Measurements from ENCODE around the gene OR10Z1.

The OR10Z1 gene

DNA sequence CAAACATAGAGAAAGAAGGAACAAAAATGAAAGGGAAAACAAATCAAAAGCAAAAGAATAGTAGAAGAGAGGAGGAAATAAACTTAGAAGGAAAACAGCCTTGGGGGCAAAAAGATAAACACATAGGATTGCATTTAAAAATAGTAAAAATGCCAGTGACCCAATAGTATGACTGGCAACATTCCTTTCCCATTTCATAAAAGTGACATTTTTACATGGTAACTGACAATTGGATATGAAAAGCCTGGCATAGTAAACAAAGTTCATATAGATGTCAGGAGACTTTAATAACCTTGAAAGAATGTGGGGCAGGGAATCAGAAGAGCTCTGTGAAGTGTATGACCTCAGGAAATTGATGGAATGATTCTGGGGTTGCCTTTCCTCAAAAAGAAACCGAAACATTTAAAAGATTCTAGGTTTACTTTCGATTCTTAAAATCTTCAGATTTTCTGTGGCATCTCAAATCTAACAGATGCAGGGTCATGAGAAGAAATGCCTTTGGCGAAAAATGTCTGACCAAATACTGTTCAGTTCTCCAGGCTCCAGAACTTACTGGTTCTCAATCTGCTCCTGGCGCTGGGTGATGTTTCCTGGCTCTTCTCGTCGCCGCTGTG, 47.8 kb downstream of the OR10Z1 start:
- in situ Hi-C loops (cut with HindIII; ENCODE audit: low sequenced_read_pairs) = no loop called here
- TF ChIP-seq, protein P1, sequence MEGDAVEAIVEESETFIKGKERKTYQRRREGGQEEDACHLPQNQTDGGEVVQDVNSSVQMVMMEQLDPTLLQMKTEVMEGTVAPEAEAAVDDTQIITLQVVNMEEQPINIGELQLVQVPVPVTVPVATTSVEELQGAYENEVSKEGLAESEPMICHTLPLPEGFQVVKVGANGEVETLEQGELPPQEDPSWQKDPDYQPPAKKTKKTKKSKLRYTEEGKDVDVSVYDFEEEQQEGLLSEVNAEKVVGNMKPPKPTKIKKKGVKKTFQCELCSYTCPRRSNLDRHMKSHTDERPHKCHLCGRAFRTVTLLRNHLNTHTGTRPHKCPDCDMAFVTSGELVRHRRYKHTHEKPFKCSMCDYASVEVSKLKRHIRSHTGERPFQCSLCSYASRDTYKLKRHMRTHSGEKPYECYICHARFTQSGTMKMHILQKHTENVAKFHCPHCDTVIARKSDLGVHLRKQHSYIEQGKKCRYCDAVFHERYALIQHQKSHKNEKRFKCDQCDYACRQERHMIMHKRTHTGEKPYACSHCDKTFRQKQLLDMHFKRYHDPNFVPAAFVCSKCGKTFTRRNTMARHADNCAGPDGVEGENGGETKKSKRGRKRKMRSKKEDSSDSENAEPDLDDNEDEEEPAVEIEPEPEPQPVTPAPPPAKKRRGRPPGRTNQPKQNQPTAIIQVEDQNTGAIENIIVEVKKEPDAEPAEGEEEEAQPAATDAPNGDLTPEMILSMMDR (IDR thresholded peaks at IDR 0.05; ENCODE audit: low read depth, low read length) = no peak
- DNase-seq (ENCODE audit: low read depth, low spot score) = no peak
- H3K4me3 ChIP-seq (ENCODE audit: low read depth, low read length) = no peak overlapping the region

DNA sequence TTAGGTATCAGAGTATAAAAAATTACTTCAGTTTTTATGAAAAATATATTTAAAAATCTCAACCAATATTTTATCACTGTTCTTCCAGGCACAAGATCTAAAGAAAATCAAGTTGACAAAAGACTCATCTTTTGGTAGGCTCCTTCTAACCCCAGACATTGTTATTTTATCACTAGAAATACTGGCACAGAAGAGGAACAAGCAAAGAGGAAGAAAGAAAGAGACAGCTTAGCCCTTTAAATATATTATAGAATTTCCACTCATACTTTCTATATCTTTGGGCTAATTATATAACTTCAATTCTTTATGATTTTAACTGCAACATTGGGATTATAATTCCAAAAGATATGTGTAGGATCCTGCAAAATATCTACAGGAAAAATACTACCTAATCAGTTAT, 49.0 kb downstream of the OR10Z1 start:
- H3K4me3 ChIP-seq (ENCODE audit: low read depth, low read length) = no peak overlapping the region
- TF ChIP-seq, protein P1 (IDR thresholded peaks at IDR 0.05; ENCODE audit: low read depth, low read length) = no peak
- in situ Hi-C loops (cut with HindIII; ENCODE audit: low sequenced_read_pairs) = no loop called here
- DNase-seq (ENCODE audit: low read depth, low spot score) = no peak

DNA sequence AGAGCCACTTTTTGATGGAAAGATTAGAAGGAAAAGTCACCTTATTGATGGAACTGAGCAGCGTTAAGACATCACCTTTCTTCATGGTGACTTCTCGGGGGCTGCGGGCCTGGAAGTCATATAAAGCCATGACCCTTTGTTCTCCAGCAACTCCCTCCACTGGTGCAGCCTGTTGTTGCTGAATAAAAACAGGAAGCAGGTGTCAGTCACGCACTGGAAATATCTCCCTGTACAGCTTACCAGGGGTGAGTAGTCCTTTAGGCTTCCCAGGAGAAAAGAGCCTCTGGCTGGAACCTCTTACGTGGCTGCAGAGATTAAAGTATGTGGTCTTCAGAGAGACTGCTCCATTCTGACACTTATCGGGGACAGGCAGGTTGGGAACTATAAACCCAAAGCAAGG, 49.5 kb downstream of the OR10Z1 start:
- DNase-seq (ENCODE audit: low read depth, low spot score) = no peak
- TF ChIP-seq, protein P1 (IDR thresholded peaks at IDR 0.05; ENCODE audit: low read depth, low read length) = no peak
- in situ Hi-C loops (cut with HindIII; ENCODE audit: low sequenced_read_pairs) = no loop called here
- H3K4me3 ChIP-seq (ENCODE audit: low read depth, low read length) = no peak overlapping the region
